ENCODE data around the gene CTDP1.

DNA sequence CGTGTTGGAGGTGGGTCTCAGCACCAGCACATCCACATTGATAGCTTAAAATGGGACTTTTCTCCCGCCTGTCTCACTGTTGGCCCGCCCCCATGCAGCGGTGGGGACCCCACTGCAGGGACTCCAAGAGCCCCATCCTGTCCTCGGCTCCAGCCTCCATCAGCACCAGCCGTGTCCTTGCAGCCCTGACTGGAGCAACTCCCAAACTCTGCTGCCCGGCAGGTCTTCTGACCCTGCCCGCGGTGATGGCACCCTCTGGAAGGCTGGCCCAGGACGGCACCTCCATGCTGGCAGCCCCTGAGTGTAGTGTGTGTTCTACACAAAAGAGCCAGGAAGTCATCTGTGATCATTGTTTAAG lies 76.5 kb downstream of the CTDP1 start:
- TF ChIP-seq POLR2AphosphoS5 (IDR thresholded peaks at IDR 0.05) (no peak), POLR2A (IDR thresholded peaks at IDR 0.05) (no peak), EP300 (IDR thresholded peaks at IDR 0.05) (no peak)
- TF ChIP-seq, protein P1, sequence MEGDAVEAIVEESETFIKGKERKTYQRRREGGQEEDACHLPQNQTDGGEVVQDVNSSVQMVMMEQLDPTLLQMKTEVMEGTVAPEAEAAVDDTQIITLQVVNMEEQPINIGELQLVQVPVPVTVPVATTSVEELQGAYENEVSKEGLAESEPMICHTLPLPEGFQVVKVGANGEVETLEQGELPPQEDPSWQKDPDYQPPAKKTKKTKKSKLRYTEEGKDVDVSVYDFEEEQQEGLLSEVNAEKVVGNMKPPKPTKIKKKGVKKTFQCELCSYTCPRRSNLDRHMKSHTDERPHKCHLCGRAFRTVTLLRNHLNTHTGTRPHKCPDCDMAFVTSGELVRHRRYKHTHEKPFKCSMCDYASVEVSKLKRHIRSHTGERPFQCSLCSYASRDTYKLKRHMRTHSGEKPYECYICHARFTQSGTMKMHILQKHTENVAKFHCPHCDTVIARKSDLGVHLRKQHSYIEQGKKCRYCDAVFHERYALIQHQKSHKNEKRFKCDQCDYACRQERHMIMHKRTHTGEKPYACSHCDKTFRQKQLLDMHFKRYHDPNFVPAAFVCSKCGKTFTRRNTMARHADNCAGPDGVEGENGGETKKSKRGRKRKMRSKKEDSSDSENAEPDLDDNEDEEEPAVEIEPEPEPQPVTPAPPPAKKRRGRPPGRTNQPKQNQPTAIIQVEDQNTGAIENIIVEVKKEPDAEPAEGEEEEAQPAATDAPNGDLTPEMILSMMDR (IDR thresholded peaks at IDR 0.05): no peak

Measured in suprapubic skin (tissue), 4 donors.